GM12878 (cell line): ENCODE data around the gene GTF3A. TPM values are rescaled to one million over a fixed set of nuclear protein-coding genes. Genes with fewer than 3 reads are reported as not detected.
A peak's percentile ranks its signal among the peaks of the same experiment; 100 is the strongest.

ENCODE experiments used
- ASH2L ChIP-seq: fragments of 300-600, 200-600 bp; sonication (generic); IDR thresholded peaks from 2 replicates; pipeline ENCODE4 v1.6.1; 2017; ENCODE audit warnings: low read depth, mild to moderate bottlenecking, borderline replicate concordance
- BCL11A ChIP-seq: IDR thresholded peaks from 2 replicates; pipeline ENCODE4 v1.6.1; 2011; ENCODE audit warnings: low read depth, low read length
- BHLHE40 ChIP-seq, 2 experiments: fragments of 450-650 bp in 1 of 2; IDR thresholded peaks; 2 replicates each; pipeline ENCODE4 v1.6.1; 2011 to 2017; ENCODE audit warnings: low read depth in 2 of 2, borderline replicate concordance in 1 of 2, improper control_type of control experiment in 1 of 2, low read length in 1 of 2, mild to moderate bottlenecking in 1 of 2
- CHD1 ChIP-seq: IDR thresholded peaks from 2 replicates; pipeline ENCODE4 v1.6.1; 2012; ENCODE audit warnings: low read depth, low read length, improper control_type of control experiment
- CREB1 ChIP-seq: IDR thresholded peaks from 2 replicates; pipeline ENCODE4 v1.6.1; 2012; ENCODE audit warnings: low read depth, mild to moderate bottlenecking, inconsistent platforms
- ESRRA ChIP-seq: IDR thresholded peaks from 2 replicates; pipeline ENCODE4 v1.6.1; 2012; ENCODE audit warnings: mild to moderate bottlenecking, low read length, improper control_type of control experiment
- HCFC1 ChIP-seq: fragments of 150-350 bp; IDR thresholded peaks from 2 replicates; pipeline ENCODE4 v1.6.1; 2014; ENCODE audit warnings: low read length
- MEF2A ChIP-seq: IDR thresholded peaks from 2 replicates; pipeline ENCODE4 v1.6.1; 2011; ENCODE audit warnings: low read depth, mild to moderate bottlenecking, low read length, moderate library complexity; ENCODE audit not compliant: insufficient read depth
- MXI1 ChIP-seq: fragments of 150-350 bp; IDR thresholded peaks from 2 replicates; pipeline ENCODE4 v1.6.1; 2011; ENCODE audit warnings: low read depth, mild to moderate bottlenecking, inconsistent platforms, low read length, improper control_type of control experiment
- NFIC ChIP-seq: IDR thresholded peaks from 2 replicates; pipeline ENCODE4 v1.6.1; 2012; ENCODE audit warnings: low read depth, mild to moderate bottlenecking, inconsistent platforms, low read length, moderate library complexity
- NFXL1 ChIP-seq: fragments of 450-650 bp; IDR thresholded peaks from 2 replicates; pipeline ENCODE4 v1.6.1; 2017; ENCODE audit warnings: antibody characterized with exemption, mild to moderate bottlenecking, borderline replicate concordance
- POLR2A ChIP-seq: IDR thresholded peaks from 2 replicates; pipeline ENCODE4 v1.6.1; 2011; ENCODE audit warnings: low read depth, mild to moderate bottlenecking, low read length
- POU2F2 ChIP-seq: IDR thresholded peaks from 3 replicates; pipeline ENCODE4 v1.6.1; 2011; ENCODE audit warnings: low read depth, mild to moderate bottlenecking, low read length, borderline replicate concordance
- RAD21 ChIP-seq: IDR thresholded peaks from 2 replicates; pipeline ENCODE4 v1.6.1; 2011; ENCODE audit warnings: mild to moderate bottlenecking, low read depth, low read length, moderate library complexity; ENCODE audit not compliant: insufficient read depth
- RBBP5 ChIP-seq: fragments of 200-600 bp; sonication (generic); conservative IDR thresholded peaks from 2 replicates; pipeline ENCODE4 v1.6.1; 2016
- RFX5 ChIP-seq: IDR thresholded peaks from 2 replicates; pipeline ENCODE4 v1.6.1; 2011; ENCODE audit warnings: low read depth, low read length, improper control_type of control experiment
- SIX5 ChIP-seq: IDR thresholded peaks from 2 replicates; pipeline ENCODE4 v1.6.1; 2011; ENCODE audit warnings: mild to moderate bottlenecking, low read depth, low read length, moderate library complexity; ENCODE audit not compliant: severe bottlenecking
- SMAD1 ChIP-seq: fragments of 450-650 bp; IDR thresholded peaks from 2 replicates; pipeline ENCODE4 v1.6.1; 2018; ENCODE audit warnings: mild to moderate bottlenecking, low read depth; ENCODE audit not compliant: partially characterized antibody
- SPI1 ChIP-seq: IDR thresholded peaks from 2 replicates; pipeline ENCODE4 v1.6.1; 2011; ENCODE audit warnings: low read depth, mild to moderate bottlenecking, low read length, moderate library complexity, borderline replicate concordance; ENCODE audit not compliant: insufficient read depth
- TARDBP ChIP-seq: IDR thresholded peaks from 2 replicates; pipeline ENCODE4 v1.6.1; 2016; ENCODE audit warnings: borderline replicate concordance
- polyA plus RNA-seq, 11 experiments: library from polyadenylated mRNA; depleted of rRNA in 4 of 11; unstranded in 6 of 11; stranded (reverse) in 5 of 11; fragments of >200 nt; fragmentation: Nextera tagmentation in 4 of 11; fragmentation: Illumina TruSeq in 1 of 11; extraction: Ambion mirVana in 4 of 11; extraction: Trizol in 1 of 11; gene quantifications; 1 replicate in 1 of 11; 2 replicates in 10 of 11; pipeline versions ENCODE4 v1.2.1 to v1.2.3, GENCODE V29; 2011 to 2016; ENCODE audit warnings: inconsistent platforms in 2 of 11, missing spikeins in 2 of 11, low read depth in 1 of 11
- total RNA-seq, 4 experiments: library from RNA; depleted of rRNA in 3 of 4; stranded (reverse); fragments of >200 nt in 3 of 4; fragmentation: Illumina TruSeq in 1 of 4; extraction: Trizol in 1 of 4; gene quantifications; 2 replicates each; pipeline versions ENCODE4 v1.2.1 to v1.2.3, GENCODE V29; 2013 to 2021
- TF ChIP-seq, protein P1 (sequence below): IDR thresholded peaks from 2 replicates; pipeline ENCODE4 v1.6.1; 2012; ENCODE audit warnings: low read depth, low read length, improper control_type of control experiment
- TF ChIP-seq, protein P2 (sequence below): fragments of 450-650 bp; IDR thresholded peaks from 2 replicates; pipeline ENCODE4 v1.6.1; 2017; ENCODE audit warnings: mild to moderate bottlenecking, low read depth, inconsistent platforms; ENCODE audit not compliant: poor library complexity, severe bottlenecking
- TF ChIP-seq, protein P3 (sequence below): fragments of 450-650 bp; IDR thresholded peaks from 2 replicates; pipeline ENCODE4 v1.6.1; 2017; ENCODE audit warnings: mild to moderate bottlenecking, moderate library complexity

Gene GTF3A
- total and polyA plus RNA-seq, 10 of the 15 experiments (the other 5 are each of a cell fraction or from before 2014, with no cell fraction given): 74.2 to 524 (median 216) TPM

DNA sequence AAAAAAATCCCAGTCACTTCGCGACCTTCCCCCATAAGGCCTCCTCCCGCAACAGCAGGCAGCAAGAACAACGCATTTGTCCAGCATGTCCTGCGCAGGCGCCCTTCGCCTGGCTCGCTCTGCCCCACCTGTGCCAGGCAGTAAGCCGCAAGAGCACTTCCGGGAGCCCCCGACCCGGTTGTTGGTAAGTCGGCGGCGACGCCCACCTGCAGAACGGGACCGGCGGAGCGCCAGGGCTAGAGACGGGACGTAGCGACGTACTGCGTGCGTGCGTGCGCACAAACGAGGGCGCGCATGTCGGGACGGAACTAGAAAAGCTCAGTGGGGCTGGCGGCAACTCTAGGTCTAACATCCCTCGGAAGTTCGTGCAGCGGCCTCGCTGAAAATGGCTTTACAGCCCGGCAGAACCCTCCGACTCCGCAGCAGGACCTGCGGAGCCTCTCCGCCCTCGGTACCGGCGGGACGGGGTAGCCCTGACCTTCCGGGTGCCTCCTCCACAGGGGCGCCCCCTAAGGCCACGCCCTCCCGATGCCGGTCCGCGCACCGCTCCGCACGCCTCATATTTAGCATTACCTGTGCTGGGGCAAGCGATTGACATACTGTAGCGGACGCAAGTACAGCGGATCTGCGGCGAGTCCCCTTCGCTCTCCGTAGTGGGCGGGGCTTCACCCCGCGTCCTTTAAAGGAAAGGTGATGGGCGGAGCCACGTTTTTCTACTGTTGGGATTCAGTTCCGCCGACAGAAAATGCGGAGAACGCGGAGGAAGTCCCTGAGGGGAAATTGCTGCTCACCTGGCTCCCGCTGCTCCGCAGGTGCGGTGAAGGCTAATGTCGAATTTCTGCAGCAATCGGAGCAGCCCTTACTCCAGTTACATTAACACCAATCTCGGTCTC is 25.8 kb downstream of the GTF3A start, which contains the start of gene MTIF3 (continued):
- TF ChIP-seq ESRRA (no peak), POLR2A (peak; percentile 98), SIX5 (peak; percentile 24), MEF2A (0 out of 2 replicates have a peak, but pooled peaks have one; percentile 15), CHD1 (0 out of 2 replicates have a peak, but pooled peaks have one; percentile 53), SPI1 (peak; percentile 59; the same call in 1 of the 2 replicates), BHLHE40 (IDR thresholded peaks at IDR 0.05; ENCODE audit: borderline replicate concordance in 1 of 2, low read depth in 2 of 2, low read length in 1 of 2) (peak; percentile 25 to 74; a peak in 2 of 4 replicates), SMAD1 (peak; percentile 34), BCL11A (peak; percentile 28; the same call in 1 of the 2 replicates), RAD21 (0 out of 2 replicates have a peak, but pooled peaks have one; percentile 16), TARDBP (peak; percentile 19; the same call in 1 of the 2 replicates), RFX5 (no peak), NFIC (no peak), ASH2L (peak; percentile 51; the same call in 1 of the 2 replicates), NFXL1 (no peak), POU2F2 (peak; percentile 52; the same call in 1 of the 3 replicates), RBBP5 (no peak), MXI1 (peak; percentile 75), CREB1 (peak; percentile 62), HCFC1 (peak; percentile 48)
- TF ChIP-seq, protein P1, sequence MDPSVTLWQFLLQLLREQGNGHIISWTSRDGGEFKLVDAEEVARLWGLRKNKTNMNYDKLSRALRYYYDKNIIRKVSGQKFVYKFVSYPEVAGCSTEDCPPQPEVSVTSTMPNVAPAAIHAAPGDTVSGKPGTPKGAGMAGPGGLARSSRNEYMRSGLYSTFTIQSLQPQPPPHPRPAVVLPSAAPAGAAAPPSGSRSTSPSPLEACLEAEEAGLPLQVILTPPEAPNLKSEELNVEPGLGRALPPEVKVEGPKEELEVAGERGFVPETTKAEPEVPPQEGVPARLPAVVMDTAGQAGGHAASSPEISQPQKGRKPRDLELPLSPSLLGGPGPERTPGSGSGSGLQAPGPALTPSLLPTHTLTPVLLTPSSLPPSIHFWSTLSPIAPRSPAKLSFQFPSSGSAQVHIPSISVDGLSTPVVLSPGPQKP: peak; percentile 41; the same call in 1 of the 2 replicates
- TF ChIP-seq, protein P2, sequence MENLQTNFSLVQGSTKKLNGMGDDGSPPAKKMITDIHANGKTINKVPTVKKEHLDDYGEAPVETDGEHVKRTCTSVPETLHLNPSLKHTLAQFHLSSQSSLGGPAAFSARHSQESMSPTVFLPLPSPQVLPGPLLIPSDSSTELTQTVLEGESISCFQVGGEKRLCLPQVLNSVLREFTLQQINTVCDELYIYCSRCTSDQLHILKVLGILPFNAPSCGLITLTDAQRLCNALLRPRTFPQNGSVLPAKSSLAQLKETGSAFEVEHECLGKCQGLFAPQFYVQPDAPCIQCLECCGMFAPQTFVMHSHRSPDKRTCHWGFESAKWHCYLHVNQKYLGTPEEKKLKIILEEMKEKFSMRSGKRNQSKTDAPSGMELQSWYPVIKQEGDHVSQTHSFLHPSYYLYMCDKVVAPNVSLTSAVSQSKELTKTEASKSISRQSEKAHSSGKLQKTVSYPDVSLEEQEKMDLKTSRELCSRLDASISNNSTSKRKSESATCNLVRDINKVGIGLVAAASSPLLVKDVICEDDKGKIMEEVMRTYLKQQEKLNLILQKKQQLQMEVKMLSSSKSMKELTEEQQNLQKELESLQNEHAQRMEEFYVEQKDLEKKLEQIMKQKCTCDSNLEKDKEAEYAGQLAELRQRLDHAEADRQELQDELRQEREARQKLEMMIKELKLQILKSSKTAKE: no peak
- TF ChIP-seq, protein P3, sequence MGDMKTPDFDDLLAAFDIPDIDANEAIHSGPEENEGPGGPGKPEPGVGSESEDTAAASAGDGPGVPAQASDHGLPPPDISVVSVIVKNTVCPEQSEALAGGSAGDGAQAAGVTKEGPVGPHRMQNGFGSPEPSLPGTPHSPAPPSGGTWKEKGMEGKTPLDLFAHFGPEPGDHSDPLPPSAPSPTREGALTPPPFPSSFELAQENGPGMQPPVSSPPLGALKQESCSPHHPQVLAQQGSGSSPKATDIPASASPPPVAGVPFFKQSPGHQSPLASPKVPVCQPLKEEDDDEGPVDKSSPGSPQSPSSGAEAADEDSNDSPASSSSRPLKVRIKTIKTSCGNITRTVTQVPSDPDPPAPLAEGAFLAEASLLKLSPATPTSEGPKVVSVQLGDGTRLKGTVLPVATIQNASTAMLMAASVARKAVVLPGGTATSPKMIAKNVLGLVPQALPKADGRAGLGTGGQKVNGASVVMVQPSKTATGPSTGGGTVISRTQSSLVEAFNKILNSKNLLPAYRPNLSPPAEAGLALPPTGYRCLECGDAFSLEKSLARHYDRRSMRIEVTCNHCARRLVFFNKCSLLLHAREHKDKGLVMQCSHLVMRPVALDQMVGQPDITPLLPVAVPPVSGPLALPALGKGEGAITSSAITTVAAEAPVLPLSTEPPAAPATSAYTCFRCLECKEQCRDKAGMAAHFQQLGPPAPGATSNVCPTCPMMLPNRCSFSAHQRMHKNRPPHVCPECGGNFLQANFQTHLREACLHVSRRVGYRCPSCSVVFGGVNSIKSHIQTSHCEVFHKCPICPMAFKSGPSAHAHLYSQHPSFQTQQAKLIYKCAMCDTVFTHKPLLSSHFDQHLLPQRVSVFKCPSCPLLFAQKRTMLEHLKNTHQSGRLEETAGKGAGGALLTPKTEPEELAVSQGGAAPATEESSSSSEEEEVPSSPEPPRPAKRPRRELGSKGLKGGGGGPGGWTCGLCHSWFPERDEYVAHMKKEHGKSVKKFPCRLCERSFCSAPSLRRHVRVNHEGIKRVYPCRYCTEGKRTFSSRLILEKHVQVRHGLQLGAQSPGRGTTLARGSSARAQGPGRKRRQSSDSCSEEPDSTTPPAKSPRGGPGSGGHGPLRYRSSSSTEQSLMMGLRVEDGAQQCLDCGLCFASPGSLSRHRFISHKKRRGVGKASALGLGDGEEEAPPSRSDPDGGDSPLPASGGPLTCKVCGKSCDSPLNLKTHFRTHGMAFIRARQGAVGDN: peak; percentile 94
